ENCODE data around the gene MAPKAP1. TPM values are rescaled to one million over a fixed set of nuclear protein-coding genes. Genes with fewer than 3 reads are reported as not detected.

The MAPKAP1 gene
- total RNA-seq, 2 donors from 2014 or later, result 73.4 to 81.5 TPM

DNA sequence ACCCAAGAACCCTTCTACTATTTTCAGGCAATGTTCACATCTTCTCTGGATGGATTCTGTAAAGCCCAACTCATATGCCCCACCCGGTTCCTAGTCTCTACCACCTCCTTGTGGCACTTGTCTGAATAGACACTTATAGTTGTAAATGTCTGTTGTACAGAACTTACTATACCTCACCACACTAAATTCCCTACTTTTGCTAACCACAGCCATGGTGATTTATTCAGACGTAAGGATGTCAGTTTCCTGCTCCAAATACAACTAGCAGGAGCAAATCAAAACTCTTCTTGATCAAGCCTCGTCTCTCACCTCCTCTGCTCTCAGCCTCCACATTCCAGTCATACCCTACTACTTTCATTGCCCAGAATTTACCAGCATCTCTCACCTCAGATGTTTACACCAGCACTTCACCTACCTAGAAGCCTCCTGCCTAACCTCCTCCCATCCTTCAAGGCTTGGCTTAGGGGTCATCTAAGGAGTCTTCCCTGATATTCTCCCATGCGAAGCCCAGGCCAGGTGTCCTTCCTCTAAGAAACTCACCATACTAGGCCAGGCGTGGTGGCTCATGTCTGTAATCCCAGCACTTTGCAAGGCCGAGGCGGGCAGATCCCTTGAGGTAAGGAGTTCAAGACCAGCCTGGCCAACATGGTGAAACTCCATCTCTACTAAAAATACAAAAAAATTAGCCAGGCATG lies 75.5 kb downstream of the MAPKAP1 start:
- Histone ChIP-seq H3K4me1 (ENCODE audit: control insufficient read depth in 1 of 2, low read depth in 2 of 2) (peaks cover 5 to 18% of the 10 kb centered on the region in 2 donors), H3K4me3 (no peak overlapping the region), H3K36me3 (no peaks in the 10 kb centered on the region), H3K27ac (no peak overlapping the region), H3K27me3 (replicated peaks; ENCODE audit: insufficient read depth) (no peaks in the 10 kb centered on the region), H3K9me3 (no peaks in the 10 kb centered on the region)
- TF ChIP-seq CTCF (IDR thresholded peaks at IDR 0.05), result peak; percentile 48
- DNase-seq (ENCODE audit: low spot score), result no peak
- ATAC-seq (ENCODE audit: insufficient number of reproducible peaks, low FRiP score, low read depth), result no peak

- H3K9me3 ChIP-seq, result no peaks in the 10 kb centered on the region
- no peak overlapping the region for H3K27ac ChIP-seq
- no peaks in the 10 kb centered on the region for H3K27me3 ChIP-seq (replicated peaks; ENCODE audit: insufficient read depth)
- no peak overlapping the region for H3K4me3 ChIP-seq
- H3K4me1 ChIP-seq (ENCODE audit: control insufficient read depth in 1 of 2, low read depth in 2 of 2), result peaks cover 5 to 18% of the 10 kb centered on the region in 2 donors
- TF ChIP-seq CTCF (IDR thresholded peaks at IDR 0.05), result no peak
- DNase-seq (ENCODE audit: low spot score) (no peak), ATAC-seq (ENCODE audit: insufficient number of reproducible peaks, low FRiP score, low read depth) (no peak)
- H3K36me3 ChIP-seq, result no peaks in the 10 kb centered on the region
Observed at GRCh38 chr9:125630436-125630835, 76.6 kb downstream of the MAPKAP1 start.

DNA sequence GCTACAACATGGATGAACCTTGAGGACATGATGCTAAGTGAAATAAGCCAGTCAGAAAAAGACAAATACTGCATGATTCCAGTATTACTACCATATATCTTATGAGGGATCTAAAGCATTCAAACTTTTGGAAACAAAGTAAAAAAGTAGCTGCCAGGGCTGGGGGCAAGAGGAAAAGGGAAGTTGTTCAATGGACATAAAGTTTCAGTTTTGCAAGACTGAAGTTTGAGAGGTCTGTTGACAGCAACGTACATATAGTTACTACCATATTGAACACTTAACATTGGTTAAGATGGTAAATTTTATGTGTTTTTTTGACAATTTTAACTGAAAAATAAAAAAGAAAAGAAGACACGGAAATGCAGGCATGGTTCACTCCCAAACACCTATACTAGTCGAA lies 77.6 kb downstream of the MAPKAP1 start:
- Histone ChIP-seq H3K27ac (no peak overlapping the region), H3K27me3 (replicated peaks; ENCODE audit: insufficient read depth) (no peaks in the 10 kb centered on the region), H3K9me3 (no peaks in the 10 kb centered on the region), H3K36me3 (no peaks in the 10 kb centered on the region), H3K4me1 (ENCODE audit: control insufficient read depth in 1 of 2, low read depth in 2 of 2) (peaks cover 5 to 15% of the 10 kb centered on the region in 2 donors), H3K4me3 (no peak overlapping the region)
- ATAC-seq (ENCODE audit: insufficient number of reproducible peaks, low FRiP score, low read depth) (no peak), DNase-seq (ENCODE audit: low spot score) (no peak)
- TF ChIP-seq CTCF (IDR thresholded peaks at IDR 0.05), result no peak

DNA sequence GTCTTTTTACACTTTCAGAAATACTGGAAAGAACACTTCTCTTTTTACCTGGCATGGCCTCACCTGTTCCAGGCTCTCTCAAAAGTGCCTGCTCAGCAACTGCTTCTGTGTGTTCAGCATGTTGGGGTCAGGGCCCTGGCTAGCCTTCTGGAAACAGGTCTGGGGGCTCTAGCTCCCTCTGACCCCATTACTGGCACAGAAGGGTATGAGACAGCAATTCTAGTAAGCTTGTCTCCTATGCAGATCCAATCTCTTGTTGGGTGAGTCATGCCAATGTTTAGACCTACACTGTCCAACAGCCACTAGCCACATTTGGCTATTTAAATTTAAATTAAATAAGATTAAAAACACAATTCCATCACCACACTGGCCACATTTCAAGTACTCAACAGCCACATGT lies 80.8 kb downstream of the MAPKAP1 start:
- ATAC-seq (ENCODE audit: insufficient number of reproducible peaks, low FRiP score, low read depth) (no peak), DNase-seq (ENCODE audit: low spot score) (no peak)
- no peaks in the 10 kb centered on the region for H3K4me1 ChIP-seq (ENCODE audit: control insufficient read depth in 1 of 2, low read depth in 2 of 2)
- H3K4me3 ChIP-seq, result no peak overlapping the region
- no peaks in the 10 kb centered on the region for H3K27me3 ChIP-seq (replicated peaks; ENCODE audit: insufficient read depth)
- H3K27ac ChIP-seq, result no peak overlapping the region
- no peak for TF ChIP-seq CTCF (IDR thresholded peaks at IDR 0.05)
- no peaks in the 10 kb centered on the region for H3K9me3 ChIP-seq
- no peaks in the 10 kb centered on the region for H3K36me3 ChIP-seq

DNA sequence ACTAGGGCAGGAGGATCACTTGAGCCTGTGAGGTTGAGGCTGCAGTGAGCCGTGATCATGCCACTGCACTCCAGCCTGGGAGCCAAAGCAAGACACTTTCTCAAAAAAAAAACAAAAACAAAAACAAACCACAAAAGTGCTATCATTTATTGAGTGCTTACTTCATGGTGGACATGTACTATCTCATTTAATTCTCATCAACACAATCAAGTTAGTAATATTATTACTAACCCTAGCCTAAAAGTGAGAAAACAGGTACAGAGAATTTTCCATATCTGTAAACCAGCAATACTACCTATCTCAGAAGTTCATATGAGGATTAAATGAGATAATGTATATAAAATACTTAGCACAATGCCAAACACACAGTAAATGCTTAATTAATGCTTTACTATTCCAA lies 85.8 kb downstream of the MAPKAP1 start:
- H3K4me3 ChIP-seq, result no peak overlapping the region

More for the DNA sequence above, 85.8 kb downstream of the MAPKAP1 start:
- ATAC-seq (ENCODE audit: insufficient number of reproducible peaks, low FRiP score, low read depth) (no peak), DNase-seq (ENCODE audit: low spot score) (no peak)
- no peaks in the 10 kb centered on the region for H3K9me3 ChIP-seq
- no peaks in the 10 kb centered on the region for H3K4me1 ChIP-seq (ENCODE audit: control insufficient read depth in 1 of 2, low read depth in 2 of 2)
- H3K27me3 ChIP-seq (replicated peaks; ENCODE audit: insufficient read depth), result no peaks in the 10 kb centered on the region
- H3K27ac ChIP-seq, result no peak overlapping the region
- H3K36me3 ChIP-seq, result no peaks in the 10 kb centered on the region
- no peak for TF ChIP-seq CTCF (IDR thresholded peaks at IDR 0.05)

Measured in thoracic aorta (tissue), 2 donors.